ENCODE measurements around the gene IGF1R. TPM values are rescaled to one million over a fixed set of nuclear protein-coding genes. Genes with fewer than 3 reads are reported as not detected.

IGF1R gene
- total RNA-seq (2021) (116 to 125 TPM (median 120 TPM) in 3 replicates), Bru-seq, nascent RNA (percentile 91 among the genes with signal in this experiment)
- long read RNA-seq, experiment 1, full-length matches to known transcripts, result 11 of 201 reads
- long read RNA-seq, experiment 1, partial matches to known transcripts, result 170 of 201 reads
- long read RNA-seq, experiment 1, other reads (novel, unspliced or antisense), result 20 of 201 reads
- long read RNA-seq, experiment 2, partial matches to known transcripts, result 6 of 77 reads
- long read RNA-seq, experiment 2, other reads (novel, unspliced or antisense), result 71 of 77 reads
- long read RNA-seq, experiment 3, partial matches to known transcripts, result 0 of 3 reads
- long read RNA-seq, experiment 3, other reads (novel, unspliced or antisense), result 3 of 3 reads

GRCh38 chr15:98647774-98648653 lies at the start of gene IGF1R:
Gene IGF1R (plus strand): TSS chr15:98648539. CDS start chr15:98649582, 1,043 bp downstream.
- no peaks in the 10 kb centered on the region for H3K9me3 Mint-ChIP-seq
- TF ChIP-seq CTCF (IDR thresholded peaks at IDR 0.05) (0 out of 2 replicates have a peak, but pooled peaks have one; percentile 5), CBFB (CRISPR knock-in tag; IDR thresholded peaks at IDR 0.05; ENCODE audit: low read depth) (no peak), MYBL2 (CRISPR knock-in tag; IDR thresholded peaks at IDR 0.05) (no peak), ZBTB43 (CRISPR knock-in tag; IDR thresholded peaks at IDR 0.05) (no peak), TEAD4 (CRISPR knock-in tag; IDR thresholded peaks at IDR 0.05) (no peak), ETV6 (CRISPR knock-in tag; IDR thresholded peaks at IDR 0.05) (no peak), ZMAT4 (CRISPR knock-in tag; IDR thresholded peaks at IDR 0.05) (no peak), E2F4 (CRISPR knock-in tag; IDR thresholded peaks at IDR 0.05; ENCODE audit: borderline replicate concordance, low read depth) (0 out of 2 replicates have a peak, but pooled peaks have one; percentile 9), OVOL2 (CRISPR knock-in tag; IDR thresholded peaks at IDR 0.05; ENCODE audit: borderline replicate concordance) (no peak), MAX (CRISPR knock-in tag; IDR thresholded peaks at IDR 0.05) (no peak), ESRRA (CRISPR knock-in tag; IDR thresholded peaks at IDR 0.05; ENCODE audit: borderline replicate concordance) (no peak), ZNF219 (CRISPR knock-in tag; IDR thresholded peaks at IDR 0.05; ENCODE audit: borderline replicate concordance) (no peak), ZNF138 (CRISPR knock-in tag; conservative IDR thresholded peaks at IDR 0.05) (no peak), SOX15 (CRISPR knock-in tag; IDR thresholded peaks at IDR 0.05) (no peak), ARID4B (CRISPR knock-in tag; IDR thresholded peaks at IDR 0.05; ENCODE audit: borderline replicate concordance) (no peak), MLX (CRISPR knock-in tag; IDR thresholded peaks at IDR 0.05) (no peak), ZNF232 (CRISPR knock-in tag; IDR thresholded peaks at IDR 0.05) (no peak), ZNF396 (CRISPR knock-in tag; IDR thresholded peaks at IDR 0.05; ENCODE audit: borderline replicate concordance) (0 out of 2 replicates have a peak, but pooled peaks have one; percentile 27), ERG (CRISPR knock-in tag; IDR thresholded peaks at IDR 0.05) (no peak; the same call in 1 of the 2 replicates), TEAD1 (CRISPR knock-in tag; IDR thresholded peaks at IDR 0.05) (no peak), ZNF416 (CRISPR knock-in tag; IDR thresholded peaks at IDR 0.05) (no peak), NFATC4 (CRISPR knock-in tag; IDR thresholded peaks at IDR 0.05) (no peak), RELA (CRISPR knock-in tag; IDR thresholded peaks at IDR 0.05; ENCODE audit: borderline replicate concordance) (no peak), MXD4 (CRISPR knock-in tag; IDR thresholded peaks at IDR 0.05; ENCODE audit: borderline replicate concordance) (no peak)

More at GRCh38 chr15:98647774-98648653, at the start of gene IGF1R:
- DNase-seq (ENCODE audit: low spot score) (peak; percentile 69), ATAC-seq (peak; percentile 39)
- no peaks in the 10 kb centered on the region for H3K36me3 Mint-ChIP-seq
- POLR2A ChIA-PET, result interaction anchor here (0.5 to 2.0 kb wide), 4 partner anchors 99 to 197 kb away, joined by 3 to 4 read pairs (median 3); no protein-coding TSS in a partner anchor
- peak within 1 kb of the TSS; percentile 78 for H3K4me3 Mint-ChIP-seq
- H3K27ac Mint-ChIP-seq, result peak within 1 kb of the TSS; percentile 93; the same call in 1 of the 2 replicates
- H3K27me3 Mint-ChIP-seq (ENCODE audit: low read depth), result no peaks in the 10 kb centered on the region; the same call in 1 of the 2 replicates
- H3K4me1 Mint-ChIP-seq, result peaks cover 28% of the 10 kb centered on the region
- CTCF ChIA-PET, result interaction anchor here (0.9 to 3.7 kb wide), 16 partner anchors 12 to 208 kb away, joined by 3 to 33 read pairs (median 4); no protein-coding TSS in a partner anchor

Data from WTC11 (cell line).